IMR-90 (cell line): ENCODE results near the gene ZNF841. TPM values are rescaled to one million over a fixed set of nuclear protein-coding genes. Genes with fewer than 3 reads are reported as not detected.

ENCODE experiments used
- ATAC-seq: fragments of 200-7000 bp; cut with Tn5 transposase; 2 replicates; pipeline ENCODE4 v1.9.1; 2020; ENCODE audit warnings: low read depth, mild to moderate bottlenecking, moderate library complexity
- BruUV-seq: library from RNA; stranded (reverse); fragments of 400-500 nt; replicated peaks from 2 replicates; lab custom pipeline; 2021; lab: Mats Ljungman, UMichigan
- CTCF ChIA-PET: fragments of 300-600 bp; formaldehyde crosslinking; extraction: SDS; loops from one replicate; lab custom pipeline; 2021; ENCODE audit warnings: antibody characterized with exemption; lab: Yijun Ruan, JAX
- POLR2A ChIA-PET: fragments of 300-600 bp; sonication (Branson Sonifier 250); formaldehyde crosslinking; loops from one replicate; lab custom pipeline; 2022; ENCODE audit warnings: antibody characterized with exemption; ENCODE audit not compliant: unreplicated experiment; lab: Charles Lee
- DNase-seq: peaks from one replicate; pipeline ENCODE4 v3.0.0; 2013
- H2AFZ ChIP-seq: replicated peaks from 2 replicates; pipeline ENCODE3; 2013; ENCODE audit warnings: low read length, mild to moderate bottlenecking; ENCODE audit not compliant: poor library complexity
- H2AK5ac ChIP-seq: 2 replicates; pipeline ENCODE4 v1.6.1; 2013; ENCODE audit warnings: low read depth, low read length, inconsistent platforms
- H2AK9ac ChIP-seq: replicated peaks from 2 replicates; pipeline ENCODE3; 2013; ENCODE audit warnings: mild to moderate bottlenecking, low read depth, low read length, moderate library complexity; ENCODE audit not compliant: poor library complexity
- H2BK120ac ChIP-seq: 2 replicates; pipeline ENCODE4 v1.6.1; 2013; ENCODE audit warnings: low read depth, low read length, inconsistent platforms
- H2BK15ac ChIP-seq: 3 replicates; pipeline ENCODE4 v1.6.1; 2013; ENCODE audit warnings: low read depth, low read length, inconsistent platforms
- H2BK20ac ChIP-seq: 2 replicates; pipeline ENCODE4 v1.6.1; 2013; ENCODE audit warnings: low read depth, mild to moderate bottlenecking, inconsistent platforms, low read length, moderate library complexity
- H2BK5ac ChIP-seq: 2 replicates; pipeline ENCODE4 v1.6.1; 2013; ENCODE audit warnings: mild to moderate bottlenecking, low read depth, low read length, inconsistent platforms; ENCODE audit not compliant: poor library complexity, severe bottlenecking
- H3K14ac ChIP-seq: replicated peaks from 2 replicates; pipeline ENCODE4 v1.6.1; 2013; ENCODE audit warnings: low read depth, low read length, inconsistent platforms
- H3K18ac ChIP-seq: 2 replicates; pipeline ENCODE4 v1.6.1; 2013; ENCODE audit warnings: low read depth, low read length, control low read depth
- H3K23ac ChIP-seq: 2 replicates; pipeline ENCODE4 v1.6.1; 2013; ENCODE audit warnings: low read depth, low read length, inconsistent platforms
- H3K27ac ChIP-seq: 2 replicates; pipeline ENCODE4 v1.5.1; 2013; ENCODE audit warnings: mild to moderate bottlenecking, control low read depth, low read length; ENCODE audit not compliant: insufficient read depth
- H3K27me3 ChIP-seq: 2 replicates; pipeline ENCODE4 v1.6.1; 2013; ENCODE audit warnings: low read length; ENCODE audit not compliant: control insufficient read depth, insufficient read depth
- H3K36me3 ChIP-seq: 2 replicates; pipeline ENCODE4 v1.6.1; 2013; ENCODE audit warnings: low read length, mixed read lengths; ENCODE audit not compliant: control insufficient read depth, insufficient read depth
- H3K4ac ChIP-seq: 2 replicates; pipeline ENCODE4 v1.6.1; 2013; ENCODE audit warnings: low read depth, low read length, inconsistent platforms
- H3K4me1 ChIP-seq: 2 replicates; pipeline ENCODE4 v1.6.1; 2013; ENCODE audit warnings: low read length, mixed read lengths; ENCODE audit not compliant: control insufficient read depth, insufficient read depth
- H3K4me2 ChIP-seq: 2 replicates; pipeline ENCODE4 v1.6.1; 2013; ENCODE audit warnings: low read depth, mild to moderate bottlenecking, control low read depth, low read length, moderate library complexity
- H3K4me3 ChIP-seq: 2 replicates; pipeline ENCODE4 v1.5.1; 2013; ENCODE audit warnings: low read depth, mild to moderate bottlenecking, control low read depth, low read length, moderate library complexity; ENCODE audit not compliant: insufficient read depth
- H3K56ac ChIP-seq: 2 replicates; pipeline ENCODE4 v1.6.1; 2013; ENCODE audit warnings: low read length, inconsistent platforms; ENCODE audit not compliant: insufficient read depth; ENCODE audit errors: extremely low read depth
- H3K79me1 ChIP-seq, 2 experiments: 2 replicates each; pipeline ENCODE4 v1.6.1; 2013; ENCODE audit warnings: low read length in 2 of 2, inconsistent platforms in 1 of 2, low read depth in 1 of 2
- H3K9ac ChIP-seq: 2 replicates; pipeline ENCODE4 v1.6.1; 2013; ENCODE audit warnings: low read depth, low read length, control low read depth
- H3K9me1 ChIP-seq: 2 replicates; pipeline ENCODE4 v1.6.1; 2013; ENCODE audit warnings: low read length, inconsistent platforms; ENCODE audit not compliant: insufficient read depth
- H3K9me3 ChIP-seq: 2 replicates; pipeline ENCODE4 v1.6.1; 2013; ENCODE audit warnings: low read length; ENCODE audit not compliant: control insufficient read depth, insufficient read depth
- H4K20me1 ChIP-seq: 2 replicates; pipeline ENCODE4 v1.6.1; 2013; ENCODE audit warnings: low read length, inconsistent platforms; ENCODE audit not compliant: insufficient read depth
- H4K5ac ChIP-seq: 2 replicates; pipeline ENCODE4 v1.6.1; 2013; ENCODE audit warnings: mild to moderate bottlenecking, low read depth, low read length, control low read depth
- H4K8ac ChIP-seq, 2 experiments: 2 replicates each; pipeline ENCODE4 v1.6.1; 2013; ENCODE audit warnings: low read depth in 2 of 2, low read length in 2 of 2, control low read depth in 1 of 2, inconsistent platforms in 1 of 2
- H4K91ac ChIP-seq: 2 replicates; pipeline ENCODE4 v1.6.1; 2013; ENCODE audit warnings: low read depth, low read length, inconsistent platforms; ENCODE audit not compliant: insufficient read depth
- CEBPB ChIP-seq: IDR thresholded peaks from 2 replicates; pipeline ENCODE4 v1.6.1; 2012; ENCODE audit warnings: low read depth, low read length, improper control_type of control experiment
- CHD1 ChIP-seq: IDR thresholded peaks from 2 replicates; pipeline ENCODE4 v1.6.1; 2012; ENCODE audit warnings: low read depth, low read length, improper control_type of control experiment
- ELK1 ChIP-seq: fragments of 150-350 bp; IDR thresholded peaks from 2 replicates; pipeline ENCODE4 v1.6.1; 2016; ENCODE audit warnings: low read depth, mild to moderate bottlenecking, low read length, moderate library complexity, borderline replicate concordance
- FOS ChIP-seq: fragments of 150-350 bp; IDR thresholded peaks from 2 replicates; pipeline ENCODE4 v1.6.1; 2016; ENCODE audit warnings: low read depth, low read length
- MAFK ChIP-seq: IDR thresholded peaks from 2 replicates; pipeline ENCODE4 v1.6.1; 2012; ENCODE audit warnings: low read depth, low read length, improper control_type of control experiment
- NFE2L2 ChIP-seq: fragments of 150-350 bp; IDR thresholded peaks from 2 replicates; pipeline ENCODE4 v1.6.1; 2016; ENCODE audit warnings: low read depth, mild to moderate bottlenecking, low read length
- POLR2A ChIP-seq: IDR thresholded peaks from 2 replicates; pipeline ENCODE4 v1.6.1; 2012; ENCODE audit warnings: mild to moderate bottlenecking, low read depth, low read length
- RAD21 ChIP-seq: IDR thresholded peaks from 2 replicates; pipeline ENCODE4 v1.6.1; 2012; ENCODE audit warnings: low read length, improper control_type of control experiment
- RFX5 ChIP-seq: IDR thresholded peaks from 2 replicates; pipeline ENCODE4 v1.8.0; 2012; ENCODE audit warnings: low read depth, mild to moderate bottlenecking, low read length, moderate library complexity
- WGBS, 2 experiments: methylation state at CpG; one replicate each; pipeline versions ENCODE4 v1.1.5 to v1.1.7; 2013; ENCODE audit warnings: missing lambda C conversion rate in 2 of 2; ENCODE audit not compliant: insufficient read length in 1 of 2; ENCODE audit errors: extremely low coverage in 2 of 2; 5-methylcytosine and 5-hydroxymethylcytosine counted together
- dilution Hi-C: fragments of 300-500 bp; cut with HindIII; formaldehyde crosslinking; loops from one replicate; pipeline ENCODE4 v1.14.3; 2018; ENCODE audit warnings: low sequenced_read_pairs; ENCODE audit not compliant: unreplicated experiment
- in situ Hi-C: fragments of 300-500 bp; cut with MboI; formaldehyde crosslinking; loops from 3 replicates; pipeline ENCODE4 v1.14.3; 2019; ENCODE audit warnings: low sequenced_read_pairs, inconsistent platforms, mixed read lengths
- intact Hi-C: fragments of 100-400 bp; cut with micrococcal nuclease; formaldehyde crosslinking; loops from 2 replicates; pipeline ENCODE4 v1.10.0; 2022
- polyA plus RNA-seq, 3 experiments: library from polyadenylated mRNA; depleted of rRNA; stranded (reverse); fragments of >200 nt; gene quantifications; 2 replicates each; pipeline ENCODE4 v1.2.3, GENCODE V29; 2012; ENCODE audit warnings: low replicate concordance in 1 of 3
- total RNA-seq: library from RNA; depleted of rRNA; stranded (reverse); fragments of >200 nt; gene quantifications from 2 replicates; pipeline ENCODE4 v1.2.3, GENCODE V29; 2012

ZNF841 gene
- total and polyA plus RNA-seq, 2 of the 4 experiments (the other 2 are of a cell fraction) = 8.5 to 28.9 TPM

- no peak overlapping the region for H2AFZ ChIP-seq
- H2AK5ac ChIP-seq = no peak overlapping the region
- no peak overlapping the region for H3K56ac ChIP-seq
- DNase-seq (peak; percentile 44), ATAC-seq (no peak)
- no TSS peak for BruUV-seq
- CTCF ChIA-PET = no interaction called here
- H3K4me3 ChIP-seq = no peak overlapping the region
- H3K14ac ChIP-seq = no peak overlapping the region
- no peak overlapping the region for H2BK20ac ChIP-seq
- H3K23ac ChIP-seq = no peak overlapping the region
- POLR2A ChIA-PET = no interaction called here
- H2BK120ac ChIP-seq = no peak overlapping the region
- H2BK5ac ChIP-seq = no peak overlapping the region
- H3K9ac ChIP-seq = no peak overlapping the region
- WGBS, 2 experiments = no CpG with 5 or more reads among the region's 5 CpGs
- intact Hi-C loops (no loop called here), dilution Hi-C loops (no loop called here), in situ Hi-C loops (no loop called here)
- no peak overlapping the region for H2BK15ac ChIP-seq
- H3K27me3 ChIP-seq = no peaks in the 10 kb centered on the region
- peaks cover 4 to 11% of the 10 kb centered on the region in 2 experiments for H3K79me1 ChIP-seq
- H3K36me3 ChIP-seq = peaks cover 61% of the 10 kb centered on the region
- H4K8ac ChIP-seq = no peak overlapping the region
- no peaks in the 10 kb centered on the region for H3K4me1 ChIP-seq
- no peak overlapping the region for H3K18ac ChIP-seq
- TF ChIP-seq RAD21 (no peak), NFE2L2 (no peak), MAFK (no peak), POLR2A (no peak), CEBPB (no peak), ELK1 (no peak), FOS (no peak), CHD1 (no peak), RFX5 (no peak)
- no peak overlapping the region for H3K27ac ChIP-seq
- peaks cover 70% of the 10 kb centered on the region for H3K9me3 ChIP-seq
- H3K9me1 ChIP-seq = no peaks in the 10 kb centered on the region
- H4K5ac ChIP-seq = no peak overlapping the region
- no peak overlapping the region for H3K4ac ChIP-seq
- H2AK9ac ChIP-seq = no peak overlapping the region
- no peaks in the 10 kb centered on the region for H4K20me1 ChIP-seq
- no peak overlapping the region for H3K4me2 ChIP-seq
- H4K91ac ChIP-seq = no peak overlapping the region
Measured at GRCh38 chr19:52070496-52070895, 25.1 kb downstream of the ZNF841 start.
